K562 (cell line): ENCODE results near the gene ASB6. TPM values are rescaled to one million over a fixed set of nuclear protein-coding genes. Genes with fewer than 3 reads are reported as not detected.

ENCODE experiments used
- BRD9 ChIP-seq: fragments of 450-650 bp; IDR thresholded peaks from 2 replicates; pipeline ENCODE4 v1.6.1; 2018; ENCODE audit warnings: low read depth; ENCODE audit not compliant: partially characterized antibody
- BRF2 ChIP-seq: IDR thresholded peaks from 3 replicates; pipeline ENCODE4 v1.6.1; 2011; ENCODE audit warnings: borderline replicate concordance, mild to moderate bottlenecking; ENCODE audit not compliant: insufficient read length, insufficient read depth
- CXXC5 ChIP-seq: fragments of 250-450 bp; sonication (Bioruptor Pico); IDR thresholded peaks from 2 replicates; pipeline ENCODE4 v1.8.0; 2022; ENCODE audit warnings: inconsistent platforms, mild to moderate bottlenecking, moderate library complexity
- DMBX1 ChIP-seq: fragments of 250-450 bp; sonication (Bioruptor Pico); IDR thresholded peaks from 2 replicates; pipeline ENCODE4 v1.8.0; 2022; ENCODE audit warnings: inconsistent platforms, mild to moderate bottlenecking, moderate library complexity, borderline replicate concordance
- EP300 ChIP-seq: IDR thresholded peaks from 2 replicates; pipeline ENCODE4 v1.6.1; 2012; ENCODE audit warnings: low read length, improper control_type of control experiment
- ESRRA ChIP-seq: fragments of 450-650 bp; IDR thresholded peaks from 2 replicates; pipeline ENCODE4 v1.6.1; 2014; ENCODE audit warnings: low read depth, mild to moderate bottlenecking, moderate library complexity, borderline replicate concordance
- GABPA ChIP-seq: fragments of 200-800 bp; sonication (Bioruptor generic); conservative IDR thresholded peaks from 2 replicates; pipeline ENCODE4 v1.6.1; 2016; ENCODE audit warnings: low read depth, missing genetic modification characterization, missing compliant biosample characterization
- GABPB1 ChIP-seq: sonication (generic); formaldehyde crosslinking; IDR thresholded peaks from 2 replicates; pipeline ENCODE4 v1.8.0; 2022; ENCODE audit warnings: mild to moderate bottlenecking, missing genetic modification reagents
- MNT ChIP-seq, 2 experiments: fragments of 450-650 bp; conservative IDR thresholded peaks; 2 replicates each; pipeline ENCODE4 v1.6.1; 2017; ENCODE audit warnings: mild to moderate bottlenecking in 2 of 2, moderate library complexity in 2 of 2
- NCOR1 ChIP-seq: fragments of 450-650 bp; IDR thresholded peaks from 2 replicates; pipeline ENCODE4 v1.6.1; 2016; ENCODE audit warnings: mild to moderate bottlenecking, moderate library complexity
- NFIX ChIP-seq: fragments of 250-450 bp; sonication (Bioruptor Pico); IDR thresholded peaks from 2 replicates; pipeline ENCODE4 v1.4.0; 2020; ENCODE audit warnings: low read depth, mild to moderate bottlenecking, moderate library complexity
- NR2F6 ChIP-seq: fragments of 450-650 bp; formaldehyde crosslinking; IDR thresholded peaks from 2 replicates; pipeline ENCODE4 v1.4.0; 2020; ENCODE audit warnings: mild to moderate bottlenecking
- PHB ChIP-seq: fragments of 250-450 bp; sonication (Bioruptor Pico); IDR thresholded peaks from 2 replicates; pipeline ENCODE4 v1.5.0; 2021
- SFPQ ChIP-seq: fragments of 200-400 bp; formaldehyde crosslinking; IDR thresholded peaks from 2 replicates; pipeline ENCODE4 v1.6.1; 2017; ENCODE audit warnings: mild to moderate bottlenecking, low read depth, low read length, moderate library complexity
- SMARCC2 ChIP-seq: fragments of 450-650 bp; IDR thresholded peaks from 2 replicates; pipeline ENCODE4 v1.6.1; 2017; ENCODE audit warnings: antibody characterized with exemption, moderate library complexity, mild to moderate bottlenecking, low read depth
- TFAP4 ChIP-seq: sonication (generic); formaldehyde crosslinking; IDR thresholded peaks from 2 replicates; pipeline ENCODE4 v1.8.0; 2022; ENCODE audit warnings: missing genetic modification reagents, mild to moderate bottlenecking, moderate library complexity, borderline replicate concordance
- XRCC4 ChIP-seq: IDR thresholded peaks from one replicate; pipeline ENCODE4 v1.6.1; 2011; ENCODE audit not compliant: insufficient read depth, insufficient read length; ENCODE audit errors: extremely low read depth
- ZBTB17 ChIP-seq: fragments of 450-650 bp; formaldehyde crosslinking; IDR thresholded peaks from 2 replicates; pipeline ENCODE4 v1.4.0; 2020; ENCODE audit warnings: mild to moderate bottlenecking
- ZBTB7A ChIP-seq: IDR thresholded peaks from 2 replicates; pipeline ENCODE4 v1.6.1; 2011; ENCODE audit warnings: low read depth, mild to moderate bottlenecking, low read length, moderate library complexity, borderline replicate concordance; ENCODE audit not compliant: control insufficient read depth
- ZNF639 ChIP-seq, 2 experiments: fragments of 200-800 bp in 1 of 2; sonication (Bioruptor generic) in 1 of 2; sonication (generic) in 1 of 2; formaldehyde crosslinking in 1 of 2; IDR thresholded peaks in 1 of 2; conservative IDR thresholded peaks in 1 of 2; 2 replicates each; pipeline versions ENCODE4 v1.5.0 to v1.6.1; 2016 to 2020; ENCODE audit warnings: missing compliant biosample characterization in 1 of 2, missing genetic modification characterization in 1 of 2, missing genetic modification reagents in 1 of 2
- polyA plus RNA-seq, 8 experiments: library from polyadenylated mRNA; depleted of rRNA in 4 of 8; stranded (reverse) in 5 of 8; unstranded in 3 of 8; fragments of >200 nt; fragmentation: Nextera tagmentation in 2 of 8; fragmentation: Illumina TruSeq in 1 of 8; extraction: Ambion mirVana in 2 of 8; extraction: Trizol in 1 of 8; gene quantifications; 2 replicates each; pipeline versions ENCODE4 v1.2.1 to v1.2.3, GENCODE V29; 2011 to 2014; ENCODE audit warnings: inconsistent platforms in 1 of 8, missing spikeins in 1 of 8
- total RNA-seq, 7 experiments: library from RNA; depleted of rRNA in 6 of 7; stranded (reverse); fragments of >200 nt in 6 of 7; fragmentation: Illumina TruSeq in 2 of 7; extraction: Trizol in 2 of 7; gene quantifications; 2 replicates each; pipeline versions ENCODE4 v1.2.1 to v1.2.3, GENCODE V29; 2011 to 2021; ENCODE audit warnings: low replicate concordance in 1 of 7

Gene ASB6
- total and polyA plus RNA-seq, 9 of the 15 experiments (the other 6 are each of a cell fraction or from before 2014, with no cell fraction given), result 0.92 to 17.8 (median 11.3) TPM

GRCh38 chr9:129595903-129596540, 45.9 kb downstream of the ASB6 start (continued):
- no peak for TF ChIP-seq ZBTB7A
- peak; percentile 94 for TF ChIP-seq NCOR1
- TF ChIP-seq MNT (conservative IDR thresholded peaks at IDR 0.05), result peak in 1 of 2 experiments; percentile 74; a peak in 2 of 4 replicates
- TF ChIP-seq GABPB1 (CRISPR knock-in tag), result peak; percentile 69
- no peak for TF ChIP-seq XRCC4
- no peak; the same call in 1 of the 2 replicates for TF ChIP-seq NR2F6 (CRISPR knock-in tag)
- TF ChIP-seq BRF2, result no peak
- TF ChIP-seq EP300, result peak; percentile 70
- peak in 1 of 2 experiments; percentile 91; a peak in 2 of 4 replicates for TF ChIP-seq ZNF639 (CRISPR knock-in tag; conservative IDR thresholded peaks at IDR 0.05 in 1 of 2, IDR thresholded peaks at IDR 0.05 in 1 of 2)
- TF ChIP-seq SFPQ, result no peak
- TF ChIP-seq PHB (CRISPR knock-in tag), result 0 out of 2 replicates have a peak, but pooled peaks have one; percentile 14
- TF ChIP-seq GABPA (tag), result peak; percentile 75
- TF ChIP-seq BRD9, result peak; percentile 52
- peak; percentile 88 for TF ChIP-seq ZBTB17 (CRISPR knock-in tag)
- peak; percentile 72 for TF ChIP-seq CXXC5
- peak; percentile 95 for TF ChIP-seq DMBX1 (CRISPR knock-in tag)
- peak; percentile 35; the same call in 1 of the 2 replicates for TF ChIP-seq ESRRA
- TF ChIP-seq NFIX (CRISPR knock-in tag), result 0 out of 2 replicates have a peak, but pooled peaks have one; percentile 8
- TF ChIP-seq TFAP4, result peak; percentile 46; the same call in 1 of the 2 replicates
- TF ChIP-seq SMARCC2, result peak; percentile 38; the same call in 1 of the 2 replicates
